IMR-90 (cell line): ENCODE data around the gene SLC2A11. TPM values are rescaled to one million over a fixed set of nuclear protein-coding genes. Genes with fewer than 3 reads are reported as not detected.

Source experiments
- ATAC-seq: fragments of 200-7000 bp; cut with Tn5 transposase; 2 replicates; pipeline ENCODE4 v1.9.1; 2020; ENCODE audit warnings: low read depth, mild to moderate bottlenecking, moderate library complexity
- BruUV-seq: library from RNA; stranded (reverse); fragments of 400-500 nt; replicated peaks from 2 replicates; lab custom pipeline; 2021; lab: Mats Ljungman, UMichigan
- CTCF ChIA-PET: fragments of 300-600 bp; formaldehyde crosslinking; extraction: SDS; loops from one replicate; lab custom pipeline; 2021; ENCODE audit warnings: antibody characterized with exemption; lab: Yijun Ruan, JAX
- POLR2A ChIA-PET: fragments of 300-600 bp; sonication (Branson Sonifier 250); formaldehyde crosslinking; loops from one replicate; lab custom pipeline; 2022; ENCODE audit warnings: antibody characterized with exemption; ENCODE audit not compliant: unreplicated experiment; lab: Charles Lee
- DNase-seq: peaks from one replicate; pipeline ENCODE4 v3.0.0; 2013
- H2AFZ ChIP-seq: replicated peaks from 2 replicates; pipeline ENCODE3; 2013; ENCODE audit warnings: low read length, mild to moderate bottlenecking; ENCODE audit not compliant: poor library complexity
- H2AK5ac ChIP-seq: 2 replicates; pipeline ENCODE4 v1.6.1; 2013; ENCODE audit warnings: low read depth, low read length, inconsistent platforms
- H2AK9ac ChIP-seq: replicated peaks from 2 replicates; pipeline ENCODE3; 2013; ENCODE audit warnings: mild to moderate bottlenecking, low read depth, low read length, moderate library complexity; ENCODE audit not compliant: poor library complexity
- H2BK120ac ChIP-seq: 2 replicates; pipeline ENCODE4 v1.6.1; 2013; ENCODE audit warnings: low read depth, low read length, inconsistent platforms
- H2BK15ac ChIP-seq: 3 replicates; pipeline ENCODE4 v1.6.1; 2013; ENCODE audit warnings: low read depth, low read length, inconsistent platforms
- H2BK20ac ChIP-seq: 2 replicates; pipeline ENCODE4 v1.6.1; 2013; ENCODE audit warnings: low read depth, mild to moderate bottlenecking, inconsistent platforms, low read length, moderate library complexity
- H2BK5ac ChIP-seq: 2 replicates; pipeline ENCODE4 v1.6.1; 2013; ENCODE audit warnings: mild to moderate bottlenecking, low read depth, low read length, inconsistent platforms; ENCODE audit not compliant: poor library complexity, severe bottlenecking
- H3K14ac ChIP-seq: replicated peaks from 2 replicates; pipeline ENCODE4 v1.6.1; 2013; ENCODE audit warnings: low read depth, low read length, inconsistent platforms
- H3K18ac ChIP-seq: 2 replicates; pipeline ENCODE4 v1.6.1; 2013; ENCODE audit warnings: low read depth, low read length, control low read depth
- H3K23ac ChIP-seq: 2 replicates; pipeline ENCODE4 v1.6.1; 2013; ENCODE audit warnings: low read depth, low read length, inconsistent platforms
- H3K27ac ChIP-seq: 2 replicates; pipeline ENCODE4 v1.5.1; 2013; ENCODE audit warnings: mild to moderate bottlenecking, control low read depth, low read length; ENCODE audit not compliant: insufficient read depth
- H3K27me3 ChIP-seq: 2 replicates; pipeline ENCODE4 v1.6.1; 2013; ENCODE audit warnings: low read length; ENCODE audit not compliant: control insufficient read depth, insufficient read depth
- H3K36me3 ChIP-seq: 2 replicates; pipeline ENCODE4 v1.6.1; 2013; ENCODE audit warnings: low read length, mixed read lengths; ENCODE audit not compliant: control insufficient read depth, insufficient read depth
- H3K4ac ChIP-seq: 2 replicates; pipeline ENCODE4 v1.6.1; 2013; ENCODE audit warnings: low read depth, low read length, inconsistent platforms
- H3K4me1 ChIP-seq: 2 replicates; pipeline ENCODE4 v1.6.1; 2013; ENCODE audit warnings: low read length, mixed read lengths; ENCODE audit not compliant: control insufficient read depth, insufficient read depth
- H3K4me2 ChIP-seq: 2 replicates; pipeline ENCODE4 v1.6.1; 2013; ENCODE audit warnings: low read depth, mild to moderate bottlenecking, control low read depth, low read length, moderate library complexity
- H3K4me3 ChIP-seq: 2 replicates; pipeline ENCODE4 v1.5.1; 2013; ENCODE audit warnings: low read depth, mild to moderate bottlenecking, control low read depth, low read length, moderate library complexity; ENCODE audit not compliant: insufficient read depth
- H3K56ac ChIP-seq: 2 replicates; pipeline ENCODE4 v1.6.1; 2013; ENCODE audit warnings: low read length, inconsistent platforms; ENCODE audit not compliant: insufficient read depth; ENCODE audit errors: extremely low read depth
- H3K79me1 ChIP-seq, 2 experiments: 2 replicates each; pipeline ENCODE4 v1.6.1; 2013; ENCODE audit warnings: low read length in 2 of 2, inconsistent platforms in 1 of 2, low read depth in 1 of 2
- H3K9ac ChIP-seq: 2 replicates; pipeline ENCODE4 v1.6.1; 2013; ENCODE audit warnings: low read depth, low read length, control low read depth
- H3K9me1 ChIP-seq: 2 replicates; pipeline ENCODE4 v1.6.1; 2013; ENCODE audit warnings: low read length, inconsistent platforms; ENCODE audit not compliant: insufficient read depth
- H3K9me3 ChIP-seq: 2 replicates; pipeline ENCODE4 v1.6.1; 2013; ENCODE audit warnings: low read length; ENCODE audit not compliant: control insufficient read depth, insufficient read depth
- H4K20me1 ChIP-seq: 2 replicates; pipeline ENCODE4 v1.6.1; 2013; ENCODE audit warnings: low read length, inconsistent platforms; ENCODE audit not compliant: insufficient read depth
- H4K5ac ChIP-seq: 2 replicates; pipeline ENCODE4 v1.6.1; 2013; ENCODE audit warnings: mild to moderate bottlenecking, low read depth, low read length, control low read depth
- H4K8ac ChIP-seq, 2 experiments: 2 replicates each; pipeline ENCODE4 v1.6.1; 2013; ENCODE audit warnings: low read depth in 2 of 2, low read length in 2 of 2, control low read depth in 1 of 2, inconsistent platforms in 1 of 2
- H4K91ac ChIP-seq: 2 replicates; pipeline ENCODE4 v1.6.1; 2013; ENCODE audit warnings: low read depth, low read length, inconsistent platforms; ENCODE audit not compliant: insufficient read depth
- CEBPB ChIP-seq: IDR thresholded peaks from 2 replicates; pipeline ENCODE4 v1.6.1; 2012; ENCODE audit warnings: low read depth, low read length, improper control_type of control experiment
- CHD1 ChIP-seq: IDR thresholded peaks from 2 replicates; pipeline ENCODE4 v1.6.1; 2012; ENCODE audit warnings: low read depth, low read length, improper control_type of control experiment
- CTCF ChIP-seq: conservative IDR thresholded peaks from 2 replicates; pipeline ENCODE4 v1.5.1; 2012; ENCODE audit warnings: mild to moderate bottlenecking, low read depth, low read length, improper control_type of control experiment
- ELK1 ChIP-seq: fragments of 150-350 bp; IDR thresholded peaks from 2 replicates; pipeline ENCODE4 v1.6.1; 2016; ENCODE audit warnings: low read depth, mild to moderate bottlenecking, low read length, moderate library complexity, borderline replicate concordance
- FOS ChIP-seq: fragments of 150-350 bp; IDR thresholded peaks from 2 replicates; pipeline ENCODE4 v1.6.1; 2016; ENCODE audit warnings: low read depth, low read length
- MAFK ChIP-seq: IDR thresholded peaks from 2 replicates; pipeline ENCODE4 v1.6.1; 2012; ENCODE audit warnings: low read depth, low read length, improper control_type of control experiment
- MAZ ChIP-seq: IDR thresholded peaks from 2 replicates; pipeline ENCODE4 v1.6.1; 2012; ENCODE audit warnings: low read depth, mild to moderate bottlenecking, low read length, improper control_type of control experiment, moderate library complexity, borderline replicate concordance
- MXI1 ChIP-seq: IDR thresholded peaks from 2 replicates; pipeline ENCODE4 v1.6.1; 2012; ENCODE audit warnings: low read depth, mild to moderate bottlenecking, low read length, moderate library complexity, borderline replicate concordance
- NFE2L2 ChIP-seq: fragments of 150-350 bp; IDR thresholded peaks from 2 replicates; pipeline ENCODE4 v1.6.1; 2016; ENCODE audit warnings: low read depth, mild to moderate bottlenecking, low read length
- POLR2A ChIP-seq: IDR thresholded peaks from 2 replicates; pipeline ENCODE4 v1.6.1; 2012; ENCODE audit warnings: mild to moderate bottlenecking, low read depth, low read length
- RAD21 ChIP-seq: IDR thresholded peaks from 2 replicates; pipeline ENCODE4 v1.6.1; 2012; ENCODE audit warnings: low read length, improper control_type of control experiment
- RCOR1 ChIP-seq: IDR thresholded peaks from 2 replicates; pipeline ENCODE4 v1.6.1; 2012; ENCODE audit warnings: mild to moderate bottlenecking, low read length, improper control_type of control experiment; ENCODE audit not compliant: insufficient replicate concordance
- RFX5 ChIP-seq: IDR thresholded peaks from 2 replicates; pipeline ENCODE4 v1.8.0; 2012; ENCODE audit warnings: low read depth, mild to moderate bottlenecking, low read length, moderate library complexity
- SMC3 ChIP-seq: fragments of 150-350 bp; IDR thresholded peaks from 2 replicates; pipeline ENCODE4 v1.6.1; 2016; ENCODE audit warnings: low read depth, mild to moderate bottlenecking, antibody characterized with exemption, low read length, moderate library complexity
- USF2 ChIP-seq: fragments of 150-350 bp; IDR thresholded peaks from 2 replicates; pipeline ENCODE4 v1.6.1; 2017; ENCODE audit warnings: mild to moderate bottlenecking, antibody characterized with exemption, low read length, low read depth
- WGBS, 2 experiments: methylation state at CpG; one replicate each; pipeline versions ENCODE4 v1.1.5 to v1.1.7; 2013; ENCODE audit warnings: missing lambda C conversion rate in 2 of 2; ENCODE audit not compliant: insufficient read length in 1 of 2; ENCODE audit errors: extremely low coverage in 2 of 2; 5-methylcytosine and 5-hydroxymethylcytosine counted together
- dilution Hi-C: fragments of 300-500 bp; cut with HindIII; formaldehyde crosslinking; loops from one replicate; pipeline ENCODE4 v1.14.3; 2018; ENCODE audit warnings: low sequenced_read_pairs; ENCODE audit not compliant: unreplicated experiment
- in situ Hi-C: fragments of 300-500 bp; cut with MboI; formaldehyde crosslinking; loops from 3 replicates; pipeline ENCODE4 v1.14.3; 2019; ENCODE audit warnings: low sequenced_read_pairs, inconsistent platforms, mixed read lengths
- intact Hi-C: fragments of 100-400 bp; cut with micrococcal nuclease; formaldehyde crosslinking; loops from 2 replicates; pipeline ENCODE4 v1.10.0; 2022
- polyA plus RNA-seq, 3 experiments: library from polyadenylated mRNA; depleted of rRNA; stranded (reverse); fragments of >200 nt; gene quantifications; 2 replicates each; pipeline ENCODE4 v1.2.3, GENCODE V29; 2012; ENCODE audit warnings: low replicate concordance in 1 of 3
- total RNA-seq: library from RNA; depleted of rRNA; stranded (reverse); fragments of >200 nt; gene quantifications from 2 replicates; pipeline ENCODE4 v1.2.3, GENCODE V29; 2012

SLC2A11 gene
- total and polyA plus RNA-seq, 2 of the 4 experiments (the other 2 are of a cell fraction) = 3.2 to 8.7 TPM

- Histone ChIP-seq H4K91ac (no peak overlapping the region), H2AFZ (peak overlapping the region; percentile 58), H4K8ac (peak overlapping the region in 1 of 2 experiments; percentile 52; a peak in 1 of 4 replicates), H2AK5ac (no peak overlapping the region), H3K4me1 (peaks cover 4% of the 10 kb centered on the region; the same call in 1 of the 2 replicates), H4K20me1 (no peaks in the 10 kb centered on the region), H3K23ac (no peak overlapping the region), H3K18ac (no peak overlapping the region), H2BK5ac (no peak overlapping the region), H3K4me3 (no peak overlapping the region), H3K4me2 (peak overlapping the region; percentile 11; the same call in 1 of the 2 replicates), H3K14ac (no peak overlapping the region), H3K9me1 (no peaks in the 10 kb centered on the region), H2BK120ac (no peak overlapping the region), H3K27ac (no peak overlapping the region), H4K5ac (peak overlapping the region; percentile 36; the same call in 1 of the 2 replicates), H3K79me1 (no peaks in the 10 kb centered on the region), H2AK9ac (no peak overlapping the region), H3K9ac (no peak overlapping the region), H3K36me3 (no peaks in the 10 kb centered on the region), H2BK20ac (no peak overlapping the region), H2BK15ac (no peak overlapping the region), H3K56ac (no peak overlapping the region), H3K9me3 (no peaks in the 10 kb centered on the region), H3K4ac (no peak overlapping the region), H3K27me3 (no peaks in the 10 kb centered on the region)
- dilution Hi-C loops (no loop called here), intact Hi-C loops (no loop called here), in situ Hi-C loops (no loop called here)
- TF ChIP-seq NFE2L2 (no peak), CTCF (no peak), RAD21 (no peak), POLR2A (no peak), RFX5 (no peak), MXI1 (no peak), USF2 (no peak), FOS (no peak), RCOR1 (no peak), SMC3 (no peak), CEBPB (no peak), ELK1 (no peak), MAFK (no peak), MAZ (no peak), CHD1 (no peak)
- WGBS, 2 experiments = 0% methylated on average over 2 of the region's 5 CpGs; no CpG with 5 or more reads in 1 of the 2 experiments
- CTCF ChIA-PET = no interaction called here
- no TSS peak for BruUV-seq
- POLR2A ChIA-PET = no interaction called here
- no peak for DNase-seq
- ATAC-seq = peak; percentile 52
Observed at GRCh38 chr22:23904573-23905254, 47.0 kb downstream of the SLC2A11 start.
